MCF 10A (cell line): ENCODE data around the gene PRKN. TPM values are rescaled to one million over a fixed set of nuclear protein-coding genes. Genes with fewer than 3 reads are reported as not detected.

Source experiments
- BruUV-seq: library from RNA; stranded (reverse); fragments of 400-500 nt; replicated peaks from 2 replicates; lab custom pipeline; 2021; lab: Mats Ljungman, UMichigan
- CTCF ChIA-PET: fragments of 300-600 bp; sonication (Branson Sonifier 250); formaldehyde crosslinking; extraction: SDS; loops from one replicate; lab custom pipeline; 2021; ENCODE audit warnings: antibody characterized with exemption, inconsistent platforms; lab: Yijun Ruan, JAX
- POLR2A ChIA-PET: fragments of 300-600, 350-650 bp; sonication (Branson Sonifier 250); formaldehyde crosslinking; extraction: SDS; loops from one replicate; lab custom pipeline; 2020; ENCODE audit warnings: antibody characterized with exemption, inconsistent platforms; lab: Yijun Ruan, JAX
- DNase-seq: peaks from one replicate; pipeline ENCODE4 v3.0.0-alpha.2; 2018; ENCODE audit not compliant: unreplicated experiment
- H3K27ac Mint-ChIP-seq: one replicate; pipeline ENCODE4 v1.8.0; 2022; ENCODE audit warnings: mild to moderate bottlenecking, low read depth, mixed read lengths; ENCODE audit not compliant: unreplicated experiment
- H3K27me3 Mint-ChIP-seq: one replicate; pipeline ENCODE4 v1.8.0; 2022; ENCODE audit warnings: mixed read lengths; ENCODE audit not compliant: insufficient read depth, unreplicated experiment
- H3K36me3 Mint-ChIP-seq: one replicate; pipeline ENCODE4 v1.8.0; 2022; ENCODE audit warnings: mild to moderate bottlenecking, moderate library complexity, mixed read lengths; ENCODE audit not compliant: insufficient read depth, unreplicated experiment
- H3K4me1 Mint-ChIP-seq: one replicate; pipeline ENCODE4 v1.8.0; 2022; ENCODE audit warnings: mixed read lengths; ENCODE audit not compliant: insufficient read depth, unreplicated experiment
- H3K4me3 Mint-ChIP-seq: one replicate; pipeline ENCODE4 v1.8.0; 2022; ENCODE audit warnings: mild to moderate bottlenecking, moderate library complexity, mixed read lengths; ENCODE audit not compliant: unreplicated experiment
- H3K9me3 Mint-ChIP-seq: one replicate; pipeline ENCODE4 v1.8.0; 2022; ENCODE audit warnings: mixed read lengths; ENCODE audit not compliant: unreplicated experiment
- CTCF ChIP-seq: fragments of 200-600 bp; IDR thresholded peaks from one replicate; pipeline ENCODE4 v1.8.0; 2022; ENCODE audit warnings: antibody characterized with exemption, mild to moderate bottlenecking; ENCODE audit not compliant: unreplicated experiment
- intact Hi-C: fragments of 100-400 bp; cut with micrococcal nuclease; formaldehyde crosslinking; loops from 2 replicates; pipeline ENCODE4 v1.14.1; 2022
- total RNA-seq: library from RNA; stranded (reverse); gene quantifications from 2 replicates; pipeline ENCODE4 v1.2.3, GENCODE V29; 2022

Gene PRKN
- total RNA-seq, 1 experiment from 2014 or later: 2.5 TPM

- no peak for DNase-seq
- Mint-ChIP-seq H3K36me3 (no peaks in the 10 kb centered on the region), H3K9me3 (no peaks in the 10 kb centered on the region), H3K4me1 (no peaks in the 10 kb centered on the region), H3K27ac (no peak overlapping the region), H3K4me3 (no peak overlapping the region), H3K27me3 (no peaks in the 10 kb centered on the region)
- no TSS peak for BruUV-seq
- intact Hi-C loops: no loop called here
- TF ChIP-seq CTCF: no peak
- POLR2A ChIA-PET: no interaction called here
- CTCF ChIA-PET: interaction anchor here (0.6 kb wide), 1 partner anchor 497 kb away, joined by 3 read pairs; no protein-coding TSS in a partner anchor
Observed at GRCh38 chr6:161961796-161962195, 765.8 kb downstream of the PRKN start.

- no peak for TF ChIP-seq CTCF
- Mint-ChIP-seq H3K27me3 (no peaks in the 10 kb centered on the region), H3K4me3 (no peak overlapping the region), H3K27ac (no peak overlapping the region), H3K36me3 (no peaks in the 10 kb centered on the region), H3K4me1 (no peaks in the 10 kb centered on the region), H3K9me3 (no peaks in the 10 kb centered on the region)
- CTCF ChIA-PET: no interaction called here
- no peak for DNase-seq
- POLR2A ChIA-PET: no interaction called here
- intact Hi-C loops: no loop called here
- no TSS peak for BruUV-seq
Observed at GRCh38 chr6:161961046-161961445, 766.5 kb downstream of the PRKN start.

GRCh38 chr6:161959072-161959471 is 768.5 kb downstream of the PRKN start:
- POLR2A ChIA-PET: no interaction called here
- CTCF ChIA-PET: no interaction called here
- Mint-ChIP-seq H3K27me3 (no peaks in the 10 kb centered on the region), H3K4me3 (no peak overlapping the region), H3K27ac (no peak overlapping the region), H3K9me3 (no peaks in the 10 kb centered on the region), H3K4me1 (no peaks in the 10 kb centered on the region), H3K36me3 (no peaks in the 10 kb centered on the region)
- no peak for DNase-seq
- BruUV-seq: no TSS peak
- TF ChIP-seq CTCF: no peak
- intact Hi-C loops: no loop called here

- no peaks in the 10 kb centered on the region for H3K9me3 Mint-ChIP-seq
- no peak for TF ChIP-seq CTCF
- no peak for DNase-seq
- no peaks in the 10 kb centered on the region for H3K27me3 Mint-ChIP-seq
- H3K4me1 Mint-ChIP-seq: no peaks in the 10 kb centered on the region
- H3K27ac Mint-ChIP-seq: no peak overlapping the region
- intact Hi-C loops: no loop called here
- POLR2A ChIA-PET: no interaction called here
- no peaks in the 10 kb centered on the region for H3K36me3 Mint-ChIP-seq
- CTCF ChIA-PET: no interaction called here
- no TSS peak for BruUV-seq
- H3K4me3 Mint-ChIP-seq: no peak overlapping the region
Observed at GRCh38 chr6:161956082-161956481, 771.5 kb downstream of the PRKN start.
